ENCODE results near the gene MCU. TPM values are rescaled to one million over a fixed set of nuclear protein-coding genes. Genes with fewer than 3 reads are reported as not detected.

The MCU gene
- total and polyA plus RNA-seq, 2 donors (not counting 1 experiment from before 2014, with no cell fraction given), result 11.7 to 21.1 TPM

DNA sequence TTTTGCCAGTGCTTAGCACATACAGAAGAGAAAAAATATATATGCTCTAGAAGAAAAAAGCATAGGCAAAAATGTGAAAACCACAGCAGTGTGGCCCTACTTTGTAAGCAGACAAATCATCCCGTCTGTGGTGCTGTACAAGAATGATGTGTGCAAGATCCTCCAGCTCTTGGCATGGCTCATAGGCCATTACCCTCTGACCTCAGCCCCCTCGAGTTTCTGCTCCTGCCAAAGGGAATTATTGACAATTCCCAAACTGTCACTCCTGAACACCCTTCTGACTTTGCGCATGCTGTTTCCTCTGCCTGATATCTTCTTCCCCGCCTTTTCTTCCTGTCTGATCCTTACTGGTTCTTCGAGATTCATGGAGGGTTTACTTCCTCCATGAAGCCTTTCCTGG, 235.5 kb downstream of the MCU start:
- no peaks in the 10 kb centered on the region for H3K79me2 ChIP-seq (ENCODE audit: control insufficient read depth, insufficient read depth, low read length)
- DNase-seq (no peak), ATAC-seq (ENCODE audit: low read depth) (no peak)
- Mint-ChIP-seq H3K27ac (no peak overlapping the region), H3K4me3 (no peak overlapping the region), H3K9me3 (ENCODE audit: insufficient read depth) (no peaks in the 10 kb centered on the region), H3K27me3 (peaks cover 8% of the 10 kb centered on the region), H3K4me1 (no peaks in the 10 kb centered on the region)
- H3K9ac ChIP-seq (ENCODE audit: low read length), result no peak overlapping the region
- CTCF ChIA-PET, result no interaction called here
- peaks cover 0 to 7% (median 2%) of the 10 kb centered on the region in 4 experiments for H3K27me3 ChIP-seq (replicated peaks in 1 of 4; ENCODE audit: control extremely low read depth in 1 of 4, control insufficient read depth in 3 of 4, insufficient read depth in 4 of 4, low read length in 3 of 4)
- H2AFZ ChIP-seq (ENCODE audit: insufficient read depth, low read depth, low read length, poor library complexity, severe bottlenecking), result no peak overlapping the region
- no peak overlapping the region for H3K4me3 ChIP-seq (ENCODE audit: control extremely low read depth in 1 of 5, extremely low read depth in 1 of 5, insufficient read depth in 1 of 5, low read depth in 2 of 5, low read length in 4 of 5)
- no peak for TF ChIP-seq EZH2 (IDR thresholded peaks at IDR 0.05; ENCODE audit: borderline replicate concordance, insufficient read depth, low read depth, low read length, poor library complexity, severe bottlenecking)
- TF ChIP-seq, protein P1, sequence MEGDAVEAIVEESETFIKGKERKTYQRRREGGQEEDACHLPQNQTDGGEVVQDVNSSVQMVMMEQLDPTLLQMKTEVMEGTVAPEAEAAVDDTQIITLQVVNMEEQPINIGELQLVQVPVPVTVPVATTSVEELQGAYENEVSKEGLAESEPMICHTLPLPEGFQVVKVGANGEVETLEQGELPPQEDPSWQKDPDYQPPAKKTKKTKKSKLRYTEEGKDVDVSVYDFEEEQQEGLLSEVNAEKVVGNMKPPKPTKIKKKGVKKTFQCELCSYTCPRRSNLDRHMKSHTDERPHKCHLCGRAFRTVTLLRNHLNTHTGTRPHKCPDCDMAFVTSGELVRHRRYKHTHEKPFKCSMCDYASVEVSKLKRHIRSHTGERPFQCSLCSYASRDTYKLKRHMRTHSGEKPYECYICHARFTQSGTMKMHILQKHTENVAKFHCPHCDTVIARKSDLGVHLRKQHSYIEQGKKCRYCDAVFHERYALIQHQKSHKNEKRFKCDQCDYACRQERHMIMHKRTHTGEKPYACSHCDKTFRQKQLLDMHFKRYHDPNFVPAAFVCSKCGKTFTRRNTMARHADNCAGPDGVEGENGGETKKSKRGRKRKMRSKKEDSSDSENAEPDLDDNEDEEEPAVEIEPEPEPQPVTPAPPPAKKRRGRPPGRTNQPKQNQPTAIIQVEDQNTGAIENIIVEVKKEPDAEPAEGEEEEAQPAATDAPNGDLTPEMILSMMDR (IDR thresholded peaks at IDR 0.05), result no peak
- 75% methylated on average over 4 of the region's 5 CpGs for whole genome bisulfite sequencing (ENCODE audit: insufficient coverage)
- H3K4me1 ChIP-seq (ENCODE audit: control insufficient read depth in 2 of 2, insufficient read depth in 2 of 2, low read length in 2 of 2), result no peaks in the 10 kb centered on the region
- POLR2A ChIA-PET, result no interaction called here
- H3K4me2 ChIP-seq (replicated peaks; ENCODE audit: low read depth, low read length, poor library complexity, severe bottlenecking), result no peak overlapping the region
- intact Hi-C loops (cut with micrococcal nuclease), result no loop called here
- no peaks in the 10 kb centered on the region for H3K36me3 ChIP-seq (replicated peaks in 1 of 2; ENCODE audit: control extremely low read depth in 1 of 2, control insufficient read depth in 1 of 2, extremely low read depth in 1 of 2, insufficient read depth in 2 of 2, low read length in 1 of 2)
- peaks cover 0 to 4% (median 0%) of the 10 kb centered on the region in 3 donors for H3K9me3 ChIP-seq (ENCODE audit: control extremely low read depth in 1 of 3, control insufficient read depth in 2 of 3, insufficient read depth in 1 of 3, low read length in 2 of 3)
- H4K20me1 ChIP-seq (ENCODE audit: control insufficient read depth, insufficient read depth, low read length, poor library complexity, severe bottlenecking), result no peaks in the 10 kb centered on the region
- H3K27ac ChIP-seq (ENCODE audit: low read length in 2 of 2), result no peak overlapping the region

DNA sequence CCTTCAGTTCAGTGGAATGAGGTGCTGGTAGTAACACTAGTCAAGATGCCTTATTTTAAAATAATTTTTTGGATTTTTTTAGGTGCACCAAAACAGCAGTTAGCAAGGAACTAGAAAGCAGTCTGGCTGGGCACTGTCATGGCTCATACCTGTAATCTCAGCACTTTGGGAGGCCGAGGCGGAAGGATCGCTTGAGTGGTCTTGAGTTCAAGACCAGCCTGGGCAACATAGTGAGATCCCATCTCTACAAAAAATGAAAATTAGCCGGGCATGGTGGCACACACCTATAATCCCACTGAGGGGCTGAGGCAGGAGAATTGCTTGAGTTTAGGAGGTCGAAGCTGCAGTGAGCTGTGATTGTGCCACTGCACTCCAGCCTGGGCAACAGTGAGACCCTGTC, 236.9 kb downstream of the MCU start:
- no peak overlapping the region for H3K4me3 ChIP-seq (ENCODE audit: control extremely low read depth in 1 of 5, extremely low read depth in 1 of 5, insufficient read depth in 1 of 5, low read depth in 2 of 5, low read length in 4 of 5)
- POLR2A ChIA-PET, result no interaction called here
- no peak overlapping the region for H2AFZ ChIP-seq (ENCODE audit: insufficient read depth, low read depth, low read length, poor library complexity, severe bottlenecking)
- no peak for ATAC-seq (ENCODE audit: low read depth)
- no peaks in the 10 kb centered on the region for H3K4me1 Mint-ChIP-seq
- no peaks in the 10 kb centered on the region for H4K20me1 ChIP-seq (ENCODE audit: control insufficient read depth, insufficient read depth, low read length, poor library complexity, severe bottlenecking)
- H3K36me3 ChIP-seq (replicated peaks in 1 of 2; ENCODE audit: control extremely low read depth in 1 of 2, control insufficient read depth in 1 of 2, extremely low read depth in 1 of 2, insufficient read depth in 2 of 2, low read length in 1 of 2), result no peaks in the 10 kb centered on the region
- no peaks in the 10 kb centered on the region for H3K4me1 ChIP-seq (ENCODE audit: control insufficient read depth in 2 of 2, insufficient read depth in 2 of 2, low read length in 2 of 2)
- no peak overlapping the region for H3K27ac Mint-ChIP-seq
- CTCF ChIA-PET, result no interaction called here
- no peaks in the 10 kb centered on the region for H3K9me3 ChIP-seq (ENCODE audit: control extremely low read depth in 1 of 3, control insufficient read depth in 2 of 3, insufficient read depth in 1 of 3, low read length in 2 of 3)
- TF ChIP-seq, protein P1 (IDR thresholded peaks at IDR 0.05), result no peak
- TF ChIP-seq EZH2 (IDR thresholded peaks at IDR 0.05; ENCODE audit: borderline replicate concordance, insufficient read depth, low read depth, low read length, poor library complexity, severe bottlenecking), result no peak
- peaks cover 7% of the 10 kb centered on the region for H3K27me3 Mint-ChIP-seq
- no peaks in the 10 kb centered on the region for H3K79me2 ChIP-seq (ENCODE audit: control insufficient read depth, insufficient read depth, low read length)
- H3K27me3 ChIP-seq (replicated peaks in 1 of 4; ENCODE audit: control extremely low read depth in 1 of 4, control insufficient read depth in 3 of 4, insufficient read depth in 4 of 4, low read length in 3 of 4), result peaks cover 0 to under 1% (median under 1%) of the 10 kb centered on the region in 4 experiments
- no peak overlapping the region for H3K4me3 Mint-ChIP-seq
- WGBS (ENCODE audit: insufficient coverage), result no CpG with 5 or more reads among the region's 5 CpGs
- no peak overlapping the region for H3K4me2 ChIP-seq (replicated peaks; ENCODE audit: low read depth, low read length, poor library complexity, severe bottlenecking)
- H3K9ac ChIP-seq (ENCODE audit: low read length), result no peak overlapping the region
- H3K9me3 Mint-ChIP-seq (ENCODE audit: insufficient read depth), result no peaks in the 10 kb centered on the region
- H3K27ac ChIP-seq (ENCODE audit: low read length in 2 of 2), result no peak overlapping the region
- DNase-seq, result no peak
- intact Hi-C loops (cut with micrococcal nuclease), result no loop called here

Data from B cell (primary cell).